ENCODE results near the gene PTPRE.

DNA sequence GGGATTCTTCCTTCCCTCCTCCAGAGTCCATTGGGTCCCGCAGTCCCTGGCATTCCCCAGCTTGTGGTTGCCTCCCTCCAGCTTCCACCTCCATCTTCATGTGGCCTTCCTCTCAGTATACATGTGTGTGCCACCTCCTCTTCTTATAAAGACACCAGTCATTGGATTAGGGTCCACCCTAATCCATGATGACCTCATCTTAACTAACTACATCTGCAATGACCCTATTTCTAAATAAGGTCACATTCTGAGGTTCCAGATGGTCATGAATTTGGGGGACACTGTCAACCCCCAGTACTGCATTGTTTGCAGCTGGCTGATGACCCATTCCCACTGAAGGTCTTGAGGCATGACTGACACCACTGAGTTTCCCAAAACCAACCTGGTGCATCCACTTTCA lies 99.0 kb downstream of the PTPRE start:
- TF ChIP-seq POLR2AphosphoS5 (IDR thresholded peaks at IDR 0.05; ENCODE audit: low read depth, low read length) (no peak), POLR2A (IDR thresholded peaks at IDR 0.05; ENCODE audit: low read depth, low read length) (no peak)
